HCT116 (cell line): ENCODE measurements around the gene MED25.

Experiments
- CEBPB ChIP-seq: IDR thresholded peaks from 2 replicates; pipeline ENCODE4 v1.6.1; 2012; ENCODE audit warnings: low read depth
- EZH2 ChIP-seq: fragments of 200-600 bp; sonication (generic); IDR thresholded peaks from 2 replicates; pipeline ENCODE4 v1.6.1; 2017; ENCODE audit warnings: antibody characterized with exemption, mixed run types
- EZH2phosphoT487 ChIP-seq: fragments of 200-600 bp; IDR thresholded peaks from 2 replicates; pipeline ENCODE4 v1.6.1; 2018; ENCODE audit warnings: antibody characterized with exemption, borderline replicate concordance
- POLR2A ChIP-seq: IDR thresholded peaks from 2 replicates; pipeline ENCODE4 v1.7.0; 2011; ENCODE audit warnings: borderline replicate concordance; ENCODE audit not compliant: insufficient read depth, insufficient read length; ENCODE audit errors: extremely low read depth
- SIN3A ChIP-seq: IDR thresholded peaks from 2 replicates; pipeline ENCODE4 v1.6.1; 2012; ENCODE audit warnings: low read depth
- SRF ChIP-seq: IDR thresholded peaks from 2 replicates; pipeline ENCODE4 v1.6.1; 2012; ENCODE audit warnings: low read depth
- TCF7L2 ChIP-seq: IDR thresholded peaks from 2 replicates; pipeline ENCODE4 v1.7.0; 2011; ENCODE audit warnings: borderline replicate concordance, inconsistent platforms; ENCODE audit not compliant: insufficient read depth, insufficient read length; ENCODE audit errors: extremely low read depth
- YY1 ChIP-seq: IDR thresholded peaks from 2 replicates; pipeline ENCODE4 v1.6.1; 2011; ENCODE audit warnings: low read length, low read depth, moderate library complexity, mild to moderate bottlenecking; ENCODE audit not compliant: insufficient replicate concordance; ENCODE audit errors: extremely low read depth
- TF ChIP-seq, protein P1 (sequence below): IDR thresholded peaks from 2 replicates; pipeline ENCODE4 v1.6.1; 2012
- TF ChIP-seq, protein P2 (sequence below), 3 experiments: fragments of 200-600 bp in 1 of 3; sonication (generic) in 1 of 3; IDR thresholded peaks in 2 of 3; conservative IDR thresholded peaks in 1 of 3; 2 replicates each; pipeline ENCODE4 v1.5.1; 2012 to 2017; ENCODE audit warnings: low read depth in 2 of 3, low read length in 2 of 3, antibody characterized with exemption in 1 of 3, borderline replicate concordance in 1 of 3, control low read depth in 1 of 3, mild to moderate bottlenecking in 1 of 3, mixed read lengths in 1 of 3, mixed run types in 1 of 3, moderate library complexity in 1 of 3; ENCODE audit not compliant: insufficient read depth in 1 of 3
- TF ChIP-seq, protein P3 (sequence below): IDR thresholded peaks from 2 replicates; pipeline ENCODE4 v1.6.1; 2011; ENCODE audit warnings: mild to moderate bottlenecking, low read length, moderate library complexity; ENCODE audit not compliant: insufficient replicate concordance; ENCODE audit errors: extremely low read depth
- TF ChIP-seq, protein P4 (sequence below): IDR thresholded peaks from 2 replicates; pipeline ENCODE4 v1.6.1; 2012; ENCODE audit warnings: low read depth

DNA sequence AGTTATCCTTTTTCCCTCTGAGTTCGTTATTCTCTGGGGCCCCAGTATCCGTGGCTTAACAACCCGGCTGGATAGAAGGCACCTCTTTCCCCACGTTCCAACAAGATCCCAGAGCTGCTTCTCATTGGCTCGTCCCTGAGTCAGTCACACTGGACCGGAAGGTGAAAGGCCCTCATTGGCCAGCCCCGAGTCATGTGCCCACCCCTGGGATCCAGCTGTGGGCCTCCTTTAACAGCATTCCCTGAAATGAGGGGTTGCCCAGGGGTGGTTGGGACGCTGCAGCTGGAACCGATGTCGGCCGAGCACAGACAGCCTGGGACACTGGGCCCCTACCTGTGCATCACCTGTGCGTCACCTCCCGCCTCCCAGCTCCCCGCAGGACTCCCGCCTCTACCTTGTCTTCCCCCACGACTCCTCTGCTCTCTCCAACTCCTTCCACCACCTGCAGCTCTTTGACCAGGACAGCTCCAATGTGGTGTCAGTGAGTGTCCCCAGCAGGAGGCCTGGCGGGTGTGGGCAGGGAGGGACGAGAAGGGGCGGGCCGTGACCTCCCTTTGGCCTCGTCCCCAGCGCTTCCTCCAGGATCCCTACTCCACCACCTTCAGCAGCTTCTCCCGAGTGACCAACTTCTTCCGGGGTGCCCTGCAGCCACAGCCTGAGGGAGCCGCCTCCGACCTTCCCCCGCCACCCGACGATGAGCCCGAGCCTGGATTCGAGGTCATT, 63.7 kb downstream of the MED25 start:
- TF ChIP-seq EZH2phosphoT487 (no peak), YY1 (no peak), POLR2A (no peak), CEBPB (no peak), SRF (no peak), EZH2 (no peak), TCF7L2 (no peak), SIN3A (no peak)
- TF ChIP-seq, protein P1, sequence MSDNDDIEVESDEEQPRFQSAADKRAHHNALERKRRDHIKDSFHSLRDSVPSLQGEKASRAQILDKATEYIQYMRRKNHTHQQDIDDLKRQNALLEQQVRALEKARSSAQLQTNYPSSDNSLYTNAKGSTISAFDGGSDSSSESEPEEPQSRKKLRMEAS, result no peak
- TF ChIP-seq, protein P2, sequence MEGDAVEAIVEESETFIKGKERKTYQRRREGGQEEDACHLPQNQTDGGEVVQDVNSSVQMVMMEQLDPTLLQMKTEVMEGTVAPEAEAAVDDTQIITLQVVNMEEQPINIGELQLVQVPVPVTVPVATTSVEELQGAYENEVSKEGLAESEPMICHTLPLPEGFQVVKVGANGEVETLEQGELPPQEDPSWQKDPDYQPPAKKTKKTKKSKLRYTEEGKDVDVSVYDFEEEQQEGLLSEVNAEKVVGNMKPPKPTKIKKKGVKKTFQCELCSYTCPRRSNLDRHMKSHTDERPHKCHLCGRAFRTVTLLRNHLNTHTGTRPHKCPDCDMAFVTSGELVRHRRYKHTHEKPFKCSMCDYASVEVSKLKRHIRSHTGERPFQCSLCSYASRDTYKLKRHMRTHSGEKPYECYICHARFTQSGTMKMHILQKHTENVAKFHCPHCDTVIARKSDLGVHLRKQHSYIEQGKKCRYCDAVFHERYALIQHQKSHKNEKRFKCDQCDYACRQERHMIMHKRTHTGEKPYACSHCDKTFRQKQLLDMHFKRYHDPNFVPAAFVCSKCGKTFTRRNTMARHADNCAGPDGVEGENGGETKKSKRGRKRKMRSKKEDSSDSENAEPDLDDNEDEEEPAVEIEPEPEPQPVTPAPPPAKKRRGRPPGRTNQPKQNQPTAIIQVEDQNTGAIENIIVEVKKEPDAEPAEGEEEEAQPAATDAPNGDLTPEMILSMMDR (IDR thresholded peaks at IDR 0.05 in 2 of 3, conservative IDR thresholded peaks at IDR 0.05 in 1 of 3; ENCODE audit: borderline replicate concordance in 1 of 3, insufficient read depth in 1 of 3, low read depth in 2 of 3, low read length in 2 of 3), result no peak
- TF ChIP-seq, protein P3, sequence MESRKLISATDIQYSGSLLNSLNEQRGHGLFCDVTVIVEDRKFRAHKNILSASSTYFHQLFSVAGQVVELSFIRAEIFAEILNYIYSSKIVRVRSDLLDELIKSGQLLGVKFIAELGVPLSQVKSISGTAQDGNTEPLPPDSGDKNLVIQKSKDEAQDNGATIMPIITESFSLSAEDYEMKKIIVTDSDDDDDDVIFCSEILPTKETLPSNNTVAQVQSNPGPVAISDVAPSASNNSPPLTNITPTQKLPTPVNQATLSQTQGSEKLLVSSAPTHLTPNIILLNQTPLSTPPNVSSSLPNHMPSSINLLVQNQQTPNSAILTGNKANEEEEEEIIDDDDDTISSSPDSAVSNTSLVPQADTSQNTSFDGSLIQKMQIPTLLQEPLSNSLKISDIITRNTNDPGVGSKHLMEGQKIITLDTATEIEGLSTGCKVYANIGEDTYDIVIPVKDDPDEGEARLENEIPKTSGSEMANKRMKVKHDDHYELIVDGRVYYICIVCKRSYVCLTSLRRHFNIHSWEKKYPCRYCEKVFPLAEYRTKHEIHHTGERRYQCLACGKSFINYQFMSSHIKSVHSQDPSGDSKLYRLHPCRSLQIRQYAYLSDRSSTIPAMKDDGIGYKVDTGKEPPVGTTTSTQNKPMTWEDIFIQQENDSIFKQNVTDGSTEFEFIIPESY, result no peak
- TF ChIP-seq, protein P4, sequence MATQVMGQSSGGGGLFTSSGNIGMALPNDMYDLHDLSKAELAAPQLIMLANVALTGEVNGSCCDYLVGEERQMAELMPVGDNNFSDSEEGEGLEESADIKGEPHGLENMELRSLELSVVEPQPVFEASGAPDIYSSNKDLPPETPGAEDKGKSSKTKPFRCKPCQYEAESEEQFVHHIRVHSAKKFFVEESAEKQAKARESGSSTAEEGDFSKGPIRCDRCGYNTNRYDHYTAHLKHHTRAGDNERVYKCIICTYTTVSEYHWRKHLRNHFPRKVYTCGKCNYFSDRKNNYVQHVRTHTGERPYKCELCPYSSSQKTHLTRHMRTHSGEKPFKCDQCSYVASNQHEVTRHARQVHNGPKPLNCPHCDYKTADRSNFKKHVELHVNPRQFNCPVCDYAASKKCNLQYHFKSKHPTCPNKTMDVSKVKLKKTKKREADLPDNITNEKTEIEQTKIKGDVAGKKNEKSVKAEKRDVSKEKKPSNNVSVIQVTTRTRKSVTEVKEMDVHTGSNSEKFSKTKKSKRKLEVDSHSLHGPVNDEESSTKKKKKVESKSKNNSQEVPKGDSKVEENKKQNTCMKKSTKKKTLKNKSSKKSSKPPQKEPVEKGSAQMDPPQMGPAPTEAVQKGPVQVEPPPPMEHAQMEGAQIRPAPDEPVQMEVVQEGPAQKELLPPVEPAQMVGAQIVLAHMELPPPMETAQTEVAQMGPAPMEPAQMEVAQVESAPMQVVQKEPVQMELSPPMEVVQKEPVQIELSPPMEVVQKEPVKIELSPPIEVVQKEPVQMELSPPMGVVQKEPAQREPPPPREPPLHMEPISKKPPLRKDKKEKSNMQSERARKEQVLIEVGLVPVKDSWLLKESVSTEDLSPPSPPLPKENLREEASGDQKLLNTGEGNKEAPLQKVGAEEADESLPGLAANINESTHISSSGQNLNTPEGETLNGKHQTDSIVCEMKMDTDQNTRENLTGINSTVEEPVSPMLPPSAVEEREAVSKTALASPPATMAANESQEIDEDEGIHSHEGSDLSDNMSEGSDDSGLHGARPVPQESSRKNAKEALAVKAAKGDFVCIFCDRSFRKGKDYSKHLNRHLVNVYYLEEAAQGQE, result no peak
